Prostate gland (tissue), 2 donors: Measurements from ENCODE around the gene CHIA.

ENCODE experiments used
- POLR2A ChIP-seq: fragments of 450-650 bp; IDR thresholded peaks from one replicate; pipeline ENCODE4 v1.6.1; 2016; ENCODE audit warnings: antibody characterized with exemption, mild to moderate bottlenecking
- POLR2AphosphoS5 ChIP-seq: sonication (generic); formaldehyde crosslinking; IDR thresholded peaks from one replicate; pipeline ENCODE4 v1.6.1; 2017; ENCODE audit warnings: antibody characterized with exemption
- TF ChIP-seq, protein P1 (sequence below), 4 experiments: fragments of 200-600 bp in 2 of 4; fragments of 450-650 bp in 2 of 4; sonication (generic) in 2 of 4; IDR thresholded peaks; 1 replicate in 3 of 4; 2 replicates in 1 of 4; pipeline ENCODE4 v1.5.1; 2016 to 2019; ENCODE audit warnings: antibody characterized with exemption in 4 of 4, mild to moderate bottlenecking in 2 of 4, moderate library complexity in 2 of 4

GRCh38 chr1:111361761-111362160, 71.1 kb downstream of the CHIA start:
- TF ChIP-seq, protein P1, sequence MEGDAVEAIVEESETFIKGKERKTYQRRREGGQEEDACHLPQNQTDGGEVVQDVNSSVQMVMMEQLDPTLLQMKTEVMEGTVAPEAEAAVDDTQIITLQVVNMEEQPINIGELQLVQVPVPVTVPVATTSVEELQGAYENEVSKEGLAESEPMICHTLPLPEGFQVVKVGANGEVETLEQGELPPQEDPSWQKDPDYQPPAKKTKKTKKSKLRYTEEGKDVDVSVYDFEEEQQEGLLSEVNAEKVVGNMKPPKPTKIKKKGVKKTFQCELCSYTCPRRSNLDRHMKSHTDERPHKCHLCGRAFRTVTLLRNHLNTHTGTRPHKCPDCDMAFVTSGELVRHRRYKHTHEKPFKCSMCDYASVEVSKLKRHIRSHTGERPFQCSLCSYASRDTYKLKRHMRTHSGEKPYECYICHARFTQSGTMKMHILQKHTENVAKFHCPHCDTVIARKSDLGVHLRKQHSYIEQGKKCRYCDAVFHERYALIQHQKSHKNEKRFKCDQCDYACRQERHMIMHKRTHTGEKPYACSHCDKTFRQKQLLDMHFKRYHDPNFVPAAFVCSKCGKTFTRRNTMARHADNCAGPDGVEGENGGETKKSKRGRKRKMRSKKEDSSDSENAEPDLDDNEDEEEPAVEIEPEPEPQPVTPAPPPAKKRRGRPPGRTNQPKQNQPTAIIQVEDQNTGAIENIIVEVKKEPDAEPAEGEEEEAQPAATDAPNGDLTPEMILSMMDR (IDR thresholded peaks at IDR 0.05): no peak
- TF ChIP-seq POLR2A: no peak
- TF ChIP-seq POLR2AphosphoS5: no peak
